K562 (cell line): Measurements from ENCODE around the gene NIPAL4.

Source experiments
- CREB1 ChIP-seq, 2 experiments: sonication (generic) in 1 of 2; formaldehyde crosslinking in 1 of 2; IDR thresholded peaks; 2 replicates each; pipeline versions ENCODE4 v1.6.1 to v1.8.0; 2012 to 2022; ENCODE audit warnings: inconsistent platforms in 1 of 2, mild to moderate bottlenecking in 1 of 2, missing genetic modification reagents in 1 of 2, moderate library complexity in 1 of 2
- FIP1L1 ChIP-seq: fragments of 200-400 bp; formaldehyde crosslinking; IDR thresholded peaks from 2 replicates; pipeline ENCODE4 v1.6.1; 2018; ENCODE audit warnings: mild to moderate bottlenecking, low read depth, low read length; ENCODE audit not compliant: poor library complexity, severe bottlenecking
- FOSL1 ChIP-seq: fragments of 200-800 bp; sonication (Bioruptor generic); conservative IDR thresholded peaks from 2 replicates; pipeline ENCODE4 v1.6.1; 2016; ENCODE audit warnings: missing genetic modification characterization, missing compliant biosample characterization
- FOXP1 ChIP-seq: sonication (generic); formaldehyde crosslinking; IDR thresholded peaks from 2 replicates; pipeline ENCODE4 v1.8.0; 2022; ENCODE audit warnings: mild to moderate bottlenecking, missing genetic modification reagents
- JUN ChIP-seq, 2 experiments: sonication (generic) in 1 of 2; formaldehyde crosslinking in 1 of 2; IDR thresholded peaks; 2 replicates each; pipeline versions ENCODE4 v1.6.1 to v1.8.0; 2012 to 2022; ENCODE audit warnings: borderline replicate concordance in 2 of 2, mild to moderate bottlenecking in 2 of 2, improper control_type of control experiment in 1 of 2, low read depth in 1 of 2, low read length in 1 of 2, missing genetic modification reagents in 1 of 2
- LARP7 ChIP-seq: fragments of 450-650 bp; IDR thresholded peaks from 2 replicates; pipeline ENCODE4 v1.6.1; 2016
- POLR2A ChIP-seq: fragments of 450-650 bp; conservative IDR thresholded peaks from 2 replicates; pipeline ENCODE4 v1.6.1; 2016
- TCF7L2 ChIP-seq: fragments of 150-350 bp; IDR thresholded peaks from 2 replicates; pipeline ENCODE4 v1.6.1; 2016; ENCODE audit warnings: low read depth, mild to moderate bottlenecking, low read length, moderate library complexity
- ZBTB8A ChIP-seq: fragments of 450-650 bp; IDR thresholded peaks from 2 replicates; pipeline ENCODE4 v1.6.1; 2018; ENCODE audit warnings: mild to moderate bottlenecking, moderate library complexity; ENCODE audit not compliant: partially characterized antibody
- ZNF282 ChIP-seq: sonication (generic); formaldehyde crosslinking; IDR thresholded peaks from 2 replicates; pipeline ENCODE4 v1.8.1; 2023; ENCODE audit warnings: missing genetic modification reagents
- ZNF766 ChIP-seq: fragments of 200-800 bp; sonication (Bioruptor generic); conservative IDR thresholded peaks from 2 replicates; pipeline ENCODE4 v1.6.1; 2016; ENCODE audit warnings: missing genetic modification characterization, missing compliant biosample characterization
- TF ChIP-seq, protein P1 (sequence below): fragments of 450-650 bp; formaldehyde crosslinking; IDR thresholded peaks from 2 replicates; pipeline ENCODE4 v1.4.0; 2022; ENCODE audit warnings: mild to moderate bottlenecking, moderate library complexity

DNA sequence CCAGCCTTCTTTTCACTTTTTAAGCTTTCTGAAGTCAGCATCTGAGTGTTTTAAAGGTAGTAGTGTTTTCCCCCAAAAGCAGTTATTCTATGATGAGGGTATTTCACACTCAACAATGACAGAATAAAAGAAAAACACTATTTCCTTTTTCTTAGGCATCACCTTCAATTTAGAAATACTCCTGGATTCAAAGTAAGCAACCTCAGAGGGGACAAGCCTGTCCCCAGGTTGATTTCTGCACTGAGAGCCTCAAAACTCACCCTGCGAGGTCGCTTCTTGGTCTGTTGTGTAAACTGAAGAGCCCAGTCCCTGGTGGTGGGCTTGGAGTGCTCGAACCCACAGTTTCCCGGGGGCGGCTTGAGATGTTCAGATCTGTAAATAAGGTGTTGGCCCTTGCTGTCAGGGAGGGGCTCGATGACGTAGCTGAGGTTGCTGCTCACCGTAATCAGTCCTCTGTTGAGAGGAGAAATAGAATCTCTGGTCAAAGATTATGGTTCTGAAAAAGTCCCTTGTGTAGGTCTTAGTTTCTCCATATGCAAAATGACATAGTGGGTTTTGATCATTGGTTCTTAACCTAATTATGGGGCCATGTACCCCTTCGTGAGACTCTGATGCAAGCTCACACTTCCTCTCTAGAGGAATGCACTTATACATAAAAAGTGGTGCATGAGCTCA lies 59.7 kb downstream of the NIPAL4 start:
- TF ChIP-seq, protein P1, sequence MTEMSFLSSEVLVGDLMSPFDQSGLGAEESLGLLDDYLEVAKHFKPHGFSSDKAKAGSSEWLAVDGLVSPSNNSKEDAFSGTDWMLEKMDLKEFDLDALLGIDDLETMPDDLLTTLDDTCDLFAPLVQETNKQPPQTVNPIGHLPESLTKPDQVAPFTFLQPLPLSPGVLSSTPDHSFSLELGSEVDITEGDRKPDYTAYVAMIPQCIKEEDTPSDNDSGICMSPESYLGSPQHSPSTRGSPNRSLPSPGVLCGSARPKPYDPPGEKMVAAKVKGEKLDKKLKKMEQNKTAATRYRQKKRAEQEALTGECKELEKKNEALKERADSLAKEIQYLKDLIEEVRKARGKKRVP (CRISPR knock-in tag): no peak
- TF ChIP-seq JUN (IDR thresholded peaks at IDR 0.05; ENCODE audit: borderline replicate concordance, low read depth, low read length) (no peak), JUN (CRISPR knock-in tag; IDR thresholded peaks at IDR 0.05; ENCODE audit: borderline replicate concordance) (no peak), ZNF282 (CRISPR knock-in tag) (no peak), CREB1 (IDR thresholded peaks at IDR 0.05) (no peak), CREB1 (CRISPR knock-in tag; IDR thresholded peaks at IDR 0.05) (no peak), ZBTB8A (no peak), FOSL1 (no peak), ZNF766 (CRISPR knock-in tag) (no peak), FIP1L1 (no peak), POLR2A (no peak), TCF7L2 (no peak), LARP7 (no peak), FOXP1 (CRISPR knock-in tag) (no peak)
